Endodermal cell (in vitro differentiated cells): ENCODE results near the gene GPRIN1. TPM values are rescaled to one million over a fixed set of nuclear protein-coding genes. Genes with fewer than 3 reads are reported as not detected.

Experiments
- DNase-seq: peaks from one replicate; pipeline ENCODE4 v3.0.0-alpha.2; 2017
- H3K27ac ChIP-seq: 2 replicates; pipeline ENCODE4 v1.5.1; 2013; ENCODE audit warnings: mild to moderate bottlenecking, low read depth, low read length, moderate library complexity
- H3K27me3 ChIP-seq: 2 replicates; pipeline ENCODE4 v1.6.1; 2013; ENCODE audit warnings: mild to moderate bottlenecking, low read length, moderate library complexity; ENCODE audit not compliant: insufficient read depth, control insufficient read depth, poor library complexity, severe bottlenecking
- H3K36me3 ChIP-seq: 2 replicates; pipeline ENCODE4 v1.7.0; 2013; ENCODE audit warnings: mild to moderate bottlenecking, low read length, moderate library complexity; ENCODE audit not compliant: control insufficient read depth, insufficient read depth
- H3K4me1 ChIP-seq: one replicate; pipeline ENCODE4 v1.7.0; 2013; ENCODE audit warnings: low read length; ENCODE audit not compliant: control insufficient read depth, insufficient read depth
- H3K4me3 ChIP-seq: 2 replicates; pipeline ENCODE4 v1.5.1; 2013; ENCODE audit warnings: mild to moderate bottlenecking, low read length, moderate library complexity
- H3K9ac ChIP-seq: 2 replicates; pipeline ENCODE4 v1.6.1; 2013; ENCODE audit warnings: mild to moderate bottlenecking, low read length, moderate library complexity; ENCODE audit not compliant: poor library complexity, severe bottlenecking; ENCODE audit errors: extremely low read depth
- H3K9me3 ChIP-seq: 2 replicates; pipeline ENCODE4 v1.6.1; 2013; ENCODE audit warnings: mild to moderate bottlenecking, low read length, moderate library complexity; ENCODE audit not compliant: control insufficient read depth
- H3K27ac Mint-ChIP-seq: 2 replicates; pipeline ENCODE4 v1.8.0; 2020; ENCODE audit warnings: mixed read lengths
- H3K27me3 Mint-ChIP-seq: 2 replicates; pipeline ENCODE4 v1.8.0; 2021; ENCODE audit warnings: mild to moderate bottlenecking, mixed read lengths; ENCODE audit not compliant: insufficient read depth
- H3K36me3 Mint-ChIP-seq: 2 replicates; pipeline ENCODE4 v1.8.0; 2020; ENCODE audit warnings: low read depth, mixed read lengths
- H3K4me1 Mint-ChIP-seq: 2 replicates; pipeline ENCODE4 v1.8.0; 2020; ENCODE audit warnings: mixed read lengths
- H3K4me3 Mint-ChIP-seq: 2 replicates; pipeline ENCODE4 v1.8.0; 2020; ENCODE audit warnings: mild to moderate bottlenecking, moderate library complexity, mixed read lengths
- H3K9me3 Mint-ChIP-seq: 2 replicates; pipeline ENCODE4 v1.8.0; 2020; ENCODE audit warnings: mild to moderate bottlenecking, mixed read lengths
- CTCF ChIP-seq: fragments of 200-600 bp; sonication (generic); conservative IDR thresholded peaks from 2 replicates; pipeline ENCODE4 v1.5.0; 2021; ENCODE audit warnings: antibody characterized with exemption, mild to moderate bottlenecking
- WGBS, 2 experiments: methylation state at CpG; one replicate each; pipeline versions ENCODE4 v1.1.5 to v1.1.7; 2013; ENCODE audit warnings: missing lambda C conversion rate in 2 of 2, mixed read lengths in 1 of 2; ENCODE audit not compliant: insufficient coverage in 1 of 2, insufficient read length in 1 of 2; 5-methylcytosine and 5-hydroxymethylcytosine counted together
- total RNA-seq, 2 donors: library from RNA; stranded (reverse); fragmentation: NEBNext Ultra II Directional in 1 of 2; extraction: Animal tissue kit (Norgen Biotek cat#: 25700) in 1 of 2; gene quantifications; 2 replicates in 1 of 2; 3 replicates in 1 of 2; pipeline ENCODE4 v1.2.1, GENCODE V29; 2021

The GPRIN1 gene
- total RNA-seq, 2 donors from 2014 or later: 4.5 to 4.9 TPM

DNA sequence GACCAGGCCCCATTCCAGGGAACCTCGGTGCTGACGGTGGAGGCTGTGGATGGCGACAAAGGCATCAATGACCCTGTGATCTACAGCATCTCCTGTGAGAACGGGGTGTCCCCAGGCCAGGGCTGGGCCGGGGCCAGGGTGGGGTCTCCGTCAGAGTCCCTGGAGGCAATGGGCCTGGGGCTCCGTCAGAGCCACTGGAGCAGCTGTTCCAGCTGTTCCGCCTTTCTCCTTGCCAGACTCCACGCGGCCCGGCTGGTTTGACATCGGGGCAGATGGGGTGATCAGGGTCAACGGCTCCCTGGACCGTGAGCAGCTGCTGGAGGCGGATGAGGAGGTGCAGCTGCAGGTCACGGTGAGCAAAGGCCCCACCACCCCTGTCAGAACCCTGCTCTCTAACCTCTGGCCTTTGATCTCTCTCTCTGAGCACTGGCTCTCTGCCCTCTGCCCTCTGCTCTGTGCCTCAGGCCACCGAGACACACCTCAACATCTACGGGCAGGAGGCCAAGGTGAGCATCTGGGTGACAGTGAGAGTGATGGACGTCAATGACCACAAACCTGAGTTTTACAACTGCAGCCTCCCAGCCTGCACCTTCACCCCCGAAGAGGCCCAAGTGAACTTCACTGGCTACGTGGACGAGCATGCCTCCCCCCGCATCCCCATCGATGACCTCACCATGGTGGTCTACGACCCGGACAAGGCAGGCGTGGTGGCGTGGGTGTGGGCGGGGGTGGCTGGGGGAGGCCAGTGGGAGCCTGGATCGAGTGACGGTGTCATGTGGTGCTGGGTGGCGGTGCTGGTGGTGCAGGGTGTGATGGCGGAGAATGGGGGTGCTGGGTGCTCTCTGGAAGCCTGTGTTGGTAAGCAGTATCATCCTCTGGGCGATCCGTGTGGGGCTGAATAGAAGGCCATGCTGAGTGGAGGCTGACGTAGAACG, 34.2 kb downstream of the GPRIN1 start:
- no peak overlapping the region for H3K27ac ChIP-seq
- no peak overlapping the region for H3K4me3 ChIP-seq
- no peaks in the 10 kb centered on the region for H3K36me3 ChIP-seq
- H3K4me1 ChIP-seq: no peaks in the 10 kb centered on the region
- H3K27me3 ChIP-seq: no peaks in the 10 kb centered on the region
- no peak for TF ChIP-seq CTCF
- no peaks in the 10 kb centered on the region for H3K4me1 Mint-ChIP-seq
- H3K36me3 Mint-ChIP-seq: no peaks in the 10 kb centered on the region
- H3K27ac Mint-ChIP-seq: no peak overlapping the region
- no peak for DNase-seq
- H3K9me3 ChIP-seq: no peaks in the 10 kb centered on the region
- peaks cover 8% of the 10 kb centered on the region for H3K27me3 Mint-ChIP-seq
- no peak overlapping the region for H3K4me3 Mint-ChIP-seq
- no peak overlapping the region for H3K9ac ChIP-seq
- 94 to 99% methylated on average over 10 to 37 of the region's 37 CpGs for WGBS, 2 experiments
- H3K9me3 Mint-ChIP-seq: no peaks in the 10 kb centered on the region

GRCh38 chr5:176575066-176575465, 34.9 kb downstream of the GPRIN1 start:
- Histone ChIP-seq H3K4me3 (no peak overlapping the region), H3K36me3 (no peaks in the 10 kb centered on the region), H3K27ac (no peak overlapping the region), H3K4me1 (no peaks in the 10 kb centered on the region), H3K9me3 (no peaks in the 10 kb centered on the region), H3K9ac (no peak overlapping the region), H3K27me3 (no peaks in the 10 kb centered on the region)
- DNase-seq: no peak
- Mint-ChIP-seq H3K9me3 (no peaks in the 10 kb centered on the region), H3K4me1 (no peaks in the 10 kb centered on the region), H3K4me3 (no peak overlapping the region), H3K36me3 (no peaks in the 10 kb centered on the region), H3K27me3 (peaks cover 8% of the 10 kb centered on the region), H3K27ac (no peak overlapping the region)
- TF ChIP-seq CTCF: no peak
- WGBS, 2 experiments: 86 to 91% methylated on average over 9 to 14 of the region's 14 CpGs

GRCh38 chr5:176574297-176574591, 35.7 kb downstream of the GPRIN1 start:
- no peak for TF ChIP-seq CTCF
- Histone ChIP-seq H3K9ac (no peak overlapping the region), H3K36me3 (no peaks in the 10 kb centered on the region), H3K9me3 (no peaks in the 10 kb centered on the region), H3K4me1 (no peaks in the 10 kb centered on the region), H3K27me3 (no peaks in the 10 kb centered on the region), H3K4me3 (no peak overlapping the region), H3K27ac (no peak overlapping the region)
- Mint-ChIP-seq H3K36me3 (no peaks in the 10 kb centered on the region), H3K27ac (no peak overlapping the region), H3K27me3 (peaks cover 8% of the 10 kb centered on the region), H3K4me3 (no peak overlapping the region), H3K9me3 (no peaks in the 10 kb centered on the region), H3K4me1 (no peaks in the 10 kb centered on the region)
- DNase-seq: no peak
- 60 to 65% methylated on average over 10 of the region's 10 CpGs for WGBS, 2 experiments
